Measurements from ENCODE around the gene LRRC4. TPM values are rescaled to one million over a fixed set of nuclear protein-coding genes. Genes with fewer than 3 reads are reported as not detected.

Gene LRRC4
- total RNA-seq, 1 experiment from 2014 or later, result 10.4 TPM

- Histone ChIP-seq H4K5ac (ENCODE audit: insufficient read length, low read depth, low read length) (no peak overlapping the region), H3K18ac (ENCODE audit: insufficient read length, low read depth, low read length) (no peak overlapping the region), H3K79me2 (ENCODE audit: insufficient read depth, low read length) (no peaks in the 10 kb centered on the region), H3K79me1 (ENCODE audit: insufficient read depth, low read depth, low read length, poor library complexity, severe bottlenecking) (no peaks in the 10 kb centered on the region), H3K56ac (ENCODE audit: insufficient read length, low read depth, low read length) (no peak overlapping the region), H3K27ac (ENCODE audit: insufficient read length, low read depth, low read length) (no peak overlapping the region), H3K9ac (ENCODE audit: extremely low read depth, insufficient read length, low read length) (no peak overlapping the region), H2BK12ac (ENCODE audit: insufficient read length, low read depth, low read length) (no peak overlapping the region), H2AFZ (ENCODE audit: low read length) (no peak overlapping the region), H3K23ac (ENCODE audit: insufficient read length, low read depth, low read length) (no peak overlapping the region), H2BK5ac (ENCODE audit: insufficient read length, low read length) (no peak overlapping the region), H3K4me2 (ENCODE audit: insufficient read depth, insufficient read length, low read length) (no peak overlapping the region), H3K27me3 (ENCODE audit: insufficient read depth, low read length) (no peaks in the 10 kb centered on the region), H3K9me3 (ENCODE audit: control insufficient read depth, low read depth, low read length) (no peaks in the 10 kb centered on the region), H2AK5ac (ENCODE audit: insufficient read length, low read length) (no peak overlapping the region), H2BK15ac (ENCODE audit: low read depth, low read length) (no peak overlapping the region), H2BK20ac (ENCODE audit: low read depth, low read length, poor library complexity, severe bottlenecking) (no peak overlapping the region), H2BK120ac (ENCODE audit: low read depth, low read length, poor library complexity, severe bottlenecking) (no peak overlapping the region), H4K91ac (ENCODE audit: insufficient read length, low read depth, low read length) (no peak overlapping the region), H4K8ac (replicated peaks; ENCODE audit: insufficient read length, low read depth, low read length) (no peak overlapping the region), H4K20me1 (ENCODE audit: control insufficient read depth, insufficient read depth, insufficient read length) (no peaks in the 10 kb centered on the region), H3K23me2 (ENCODE audit: insufficient read length, low read depth, low read length, poor library complexity, severe bottlenecking) (no peaks in the 10 kb centered on the region), H3K4ac (ENCODE audit: low read depth, low read length) (no peak overlapping the region), H3K4me1 (ENCODE audit: insufficient read depth, low read length) (no peaks in the 10 kb centered on the region), H3T11ph (ENCODE audit: low read length) (no peak overlapping the region), H3K14ac (ENCODE audit: insufficient read depth, low read length) (no peak overlapping the region)
- peaks cover 11 to 13% of the 10 kb centered on the region in 2 experiments for H3K4me1 Mint-ChIP-seq
- no peaks in the 10 kb centered on the region for H3K9me3 Mint-ChIP-seq
- TF ChIP-seq, protein P1, sequence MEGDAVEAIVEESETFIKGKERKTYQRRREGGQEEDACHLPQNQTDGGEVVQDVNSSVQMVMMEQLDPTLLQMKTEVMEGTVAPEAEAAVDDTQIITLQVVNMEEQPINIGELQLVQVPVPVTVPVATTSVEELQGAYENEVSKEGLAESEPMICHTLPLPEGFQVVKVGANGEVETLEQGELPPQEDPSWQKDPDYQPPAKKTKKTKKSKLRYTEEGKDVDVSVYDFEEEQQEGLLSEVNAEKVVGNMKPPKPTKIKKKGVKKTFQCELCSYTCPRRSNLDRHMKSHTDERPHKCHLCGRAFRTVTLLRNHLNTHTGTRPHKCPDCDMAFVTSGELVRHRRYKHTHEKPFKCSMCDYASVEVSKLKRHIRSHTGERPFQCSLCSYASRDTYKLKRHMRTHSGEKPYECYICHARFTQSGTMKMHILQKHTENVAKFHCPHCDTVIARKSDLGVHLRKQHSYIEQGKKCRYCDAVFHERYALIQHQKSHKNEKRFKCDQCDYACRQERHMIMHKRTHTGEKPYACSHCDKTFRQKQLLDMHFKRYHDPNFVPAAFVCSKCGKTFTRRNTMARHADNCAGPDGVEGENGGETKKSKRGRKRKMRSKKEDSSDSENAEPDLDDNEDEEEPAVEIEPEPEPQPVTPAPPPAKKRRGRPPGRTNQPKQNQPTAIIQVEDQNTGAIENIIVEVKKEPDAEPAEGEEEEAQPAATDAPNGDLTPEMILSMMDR (conservative IDR thresholded peaks at IDR 0.05), result no peak
- no peak overlapping the region for H3K4me3 Mint-ChIP-seq
- no peak for DNase-seq
- no peaks in the 10 kb centered on the region for H3K27me3 Mint-ChIP-seq (ENCODE audit: low read depth)
- H3K36me3 Mint-ChIP-seq (ENCODE audit: insufficient read depth in 1 of 3, low read depth in 3 of 3), result no peaks in the 10 kb centered on the region; a peak in 2 of 7 replicates
- H3K27ac Mint-ChIP-seq, result no peak overlapping the region
- no CpG with 5 or more reads among the region's 4 CpGs for WGBS (ENCODE audit: extremely low coverage, insufficient read length, low lambda C conversion rate)
These were observed 23.3 kb upstream of the LRRC4 start for GRCh38 chr7:128054511-128054910.
